MM.1S (cell line): Measurements from ENCODE around the gene IFIT5.

Experiments used
- DNase-seq: peaks from one replicate; pipeline ENCODE4 v3.0.0-alpha.2; 2015
- H2AFZ ChIP-seq: fragments of 300-600 bp; sonication (generic); 2 replicates; pipeline ENCODE4 v1.6.0; 2016; ENCODE audit warnings: antibody characterized with exemption, low read length
- H3F3A ChIP-seq: fragments of 300-600 bp; sonication (generic); 2 replicates; pipeline ENCODE4 v1.6.1; 2016; ENCODE audit warnings: mild to moderate bottlenecking, antibody characterized with exemption, low read length, moderate library complexity, mixed read lengths; ENCODE audit not compliant: insufficient read depth
- H3K27ac ChIP-seq: fragments of 300-600 bp; sonication (generic); 2 replicates; pipeline ENCODE4 v1.5.1; 2016; ENCODE audit warnings: mild to moderate bottlenecking, low read length
- H3K27me3 ChIP-seq: fragments of 300-600 bp; sonication (generic); replicated peaks from 2 replicates; pipeline ENCODE4 v1.6.0; 2016; ENCODE audit warnings: low read length; ENCODE audit not compliant: insufficient read depth
- H3K36me3 ChIP-seq: fragments of 300-600 bp; sonication (generic); replicated peaks from 2 replicates; pipeline ENCODE4 v1.6.1; 2016; ENCODE audit warnings: mild to moderate bottlenecking, low read length, mixed read lengths; ENCODE audit not compliant: insufficient read depth
- H3K4me1 ChIP-seq: fragments of 300-600 bp; sonication (generic); 2 replicates; pipeline ENCODE4 v1.6.1; 2016; ENCODE audit warnings: low read length, mixed read lengths
- H3K4me2 ChIP-seq: fragments of 300-600 bp; sonication (generic); 2 replicates; pipeline ENCODE4 v1.6.0; 2016; ENCODE audit warnings: low read depth, low read length
- H3K4me3 ChIP-seq: fragments of 300-600 bp; sonication (generic); 2 replicates; pipeline ENCODE4 v1.5.1; 2016; ENCODE audit warnings: low read length, mixed read lengths
- H3K79me2 ChIP-seq: fragments of 300-600 bp; sonication (generic); 2 replicates; pipeline ENCODE4 v1.6.1; 2016; ENCODE audit warnings: mixed run types, low read length, mixed read lengths
- H3K9ac ChIP-seq: fragments of 300-600 bp; sonication (generic); 2 replicates; pipeline ENCODE4 v1.6.1; 2016; ENCODE audit warnings: low read length, mixed read lengths
- H3K9me2 ChIP-seq: fragments of 300-600 bp; sonication (generic); replicated peaks from 2 replicates; pipeline ENCODE4 v1.6.1; 2016; ENCODE audit warnings: mild to moderate bottlenecking, low read length, mixed read lengths; ENCODE audit not compliant: insufficient read depth
- H3K9me3 ChIP-seq: fragments of 300-600 bp; sonication (generic); replicated peaks from 2 replicates; pipeline ENCODE4 v1.6.1; 2016; ENCODE audit warnings: mild to moderate bottlenecking, low read length, mixed read lengths; ENCODE audit not compliant: insufficient read depth
- H4K20me1 ChIP-seq: fragments of 300-600 bp; sonication (generic); 2 replicates; pipeline ENCODE4 v1.6.1; 2016; ENCODE audit warnings: mild to moderate bottlenecking, low read length, moderate library complexity, mixed read lengths; ENCODE audit not compliant: insufficient read depth
- EZH2 ChIP-seq: fragments of 300-600 bp; sonication (generic); optimal IDR thresholded peaks from 2 replicates; pipeline ENCODE3; 2017; ENCODE audit warnings: low read depth, mild to moderate bottlenecking, antibody characterized with exemption, low read length, mixed read lengths
- EZH2phosphoT487 ChIP-seq: fragments of 300-600 bp; sonication (generic); IDR thresholded peaks from 2 replicates; pipeline ENCODE4 v1.6.1; 2018; ENCODE audit warnings: antibody characterized with exemption, low read length
- TF ChIP-seq, protein P1 (sequence below): fragments of 300-600 bp; sonication (generic); IDR thresholded peaks from 2 replicates; pipeline ENCODE4 v1.5.1; 2016; ENCODE audit warnings: antibody characterized with exemption, low read length, mixed read lengths

Gene IFIT5

DNA sequence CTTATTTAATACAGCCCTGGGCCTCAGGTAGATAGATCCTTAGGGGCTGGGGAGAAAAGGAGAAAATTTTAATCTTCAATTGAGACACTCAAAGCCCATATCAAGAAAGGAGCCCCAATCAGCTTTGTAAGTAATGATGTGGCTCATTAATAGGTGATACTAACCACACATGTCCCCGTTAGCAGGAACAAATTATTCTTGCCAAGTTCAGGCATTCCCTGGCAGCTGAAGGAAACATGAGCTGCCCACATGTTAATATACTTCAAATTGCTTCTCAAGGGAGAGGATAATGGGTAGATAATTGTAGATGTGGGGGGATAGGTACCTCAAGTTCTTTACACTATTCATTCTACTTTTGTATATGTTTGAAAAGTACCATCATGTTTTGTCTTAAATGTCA is 14.5 kb downstream of the IFIT5 start:
- no peaks in the 10 kb centered on the region for H3K27me3 ChIP-seq
- no peak overlapping the region for H2AFZ ChIP-seq
- H3K79me2 ChIP-seq = no peaks in the 10 kb centered on the region
- no peaks in the 10 kb centered on the region for H4K20me1 ChIP-seq
- no peak overlapping the region for H3K4me2 ChIP-seq
- no peak overlapping the region for H3K27ac ChIP-seq
- TF ChIP-seq EZH2phosphoT487 = no peak
- TF ChIP-seq, protein P1, sequence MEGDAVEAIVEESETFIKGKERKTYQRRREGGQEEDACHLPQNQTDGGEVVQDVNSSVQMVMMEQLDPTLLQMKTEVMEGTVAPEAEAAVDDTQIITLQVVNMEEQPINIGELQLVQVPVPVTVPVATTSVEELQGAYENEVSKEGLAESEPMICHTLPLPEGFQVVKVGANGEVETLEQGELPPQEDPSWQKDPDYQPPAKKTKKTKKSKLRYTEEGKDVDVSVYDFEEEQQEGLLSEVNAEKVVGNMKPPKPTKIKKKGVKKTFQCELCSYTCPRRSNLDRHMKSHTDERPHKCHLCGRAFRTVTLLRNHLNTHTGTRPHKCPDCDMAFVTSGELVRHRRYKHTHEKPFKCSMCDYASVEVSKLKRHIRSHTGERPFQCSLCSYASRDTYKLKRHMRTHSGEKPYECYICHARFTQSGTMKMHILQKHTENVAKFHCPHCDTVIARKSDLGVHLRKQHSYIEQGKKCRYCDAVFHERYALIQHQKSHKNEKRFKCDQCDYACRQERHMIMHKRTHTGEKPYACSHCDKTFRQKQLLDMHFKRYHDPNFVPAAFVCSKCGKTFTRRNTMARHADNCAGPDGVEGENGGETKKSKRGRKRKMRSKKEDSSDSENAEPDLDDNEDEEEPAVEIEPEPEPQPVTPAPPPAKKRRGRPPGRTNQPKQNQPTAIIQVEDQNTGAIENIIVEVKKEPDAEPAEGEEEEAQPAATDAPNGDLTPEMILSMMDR = no peak
- TF ChIP-seq EZH2 = no peak
- H3K36me3 ChIP-seq = no peaks in the 10 kb centered on the region
- H3K4me3 ChIP-seq = no peak overlapping the region
- no peaks in the 10 kb centered on the region for H3K4me1 ChIP-seq
- DNase-seq = no peak
- H3F3A ChIP-seq = no peaks in the 10 kb centered on the region
- H3K9ac ChIP-seq = no peak overlapping the region
- no peaks in the 10 kb centered on the region for H3K9me3 ChIP-seq
- no peaks in the 10 kb centered on the region for H3K9me2 ChIP-seq

DNA sequence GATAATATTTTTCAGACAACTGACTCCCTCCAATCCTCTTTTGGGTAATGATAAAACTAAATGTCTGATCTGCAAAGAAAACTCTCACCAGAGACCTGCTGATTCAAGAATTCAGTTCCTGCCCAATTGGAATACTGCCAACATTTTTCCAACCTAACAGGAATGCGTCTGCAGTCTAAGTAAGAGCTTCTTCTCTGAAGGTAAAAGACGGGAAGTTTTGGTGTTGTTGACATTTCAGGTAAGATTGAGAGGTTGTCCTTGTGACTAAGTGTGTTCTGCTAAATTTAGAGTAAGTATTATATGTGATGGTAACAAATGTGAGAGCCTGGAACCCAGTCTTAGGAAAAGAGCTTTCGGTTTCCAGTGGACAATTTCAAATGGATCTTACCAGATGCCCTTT is 17.6 kb downstream of the IFIT5 start:
- H3K4me3 ChIP-seq = no peak overlapping the region
- TF ChIP-seq EZH2 (no peak), EZH2phosphoT487 (no peak)
- TF ChIP-seq, protein P1 = no peak
- H3K36me3 ChIP-seq = no peaks in the 10 kb centered on the region
- H3K27ac ChIP-seq = no peak overlapping the region
- no peak overlapping the region for H2AFZ ChIP-seq
- H3K4me1 ChIP-seq = no peaks in the 10 kb centered on the region
- H3K4me2 ChIP-seq = no peak overlapping the region
- H3F3A ChIP-seq = no peaks in the 10 kb centered on the region
- no peak for DNase-seq
- H4K20me1 ChIP-seq = no peaks in the 10 kb centered on the region
- no peaks in the 10 kb centered on the region for H3K27me3 ChIP-seq
- H3K79me2 ChIP-seq = no peaks in the 10 kb centered on the region
- no peaks in the 10 kb centered on the region for H3K9me3 ChIP-seq
- H3K9ac ChIP-seq = no peak overlapping the region
- no peaks in the 10 kb centered on the region for H3K9me2 ChIP-seq

DNA sequence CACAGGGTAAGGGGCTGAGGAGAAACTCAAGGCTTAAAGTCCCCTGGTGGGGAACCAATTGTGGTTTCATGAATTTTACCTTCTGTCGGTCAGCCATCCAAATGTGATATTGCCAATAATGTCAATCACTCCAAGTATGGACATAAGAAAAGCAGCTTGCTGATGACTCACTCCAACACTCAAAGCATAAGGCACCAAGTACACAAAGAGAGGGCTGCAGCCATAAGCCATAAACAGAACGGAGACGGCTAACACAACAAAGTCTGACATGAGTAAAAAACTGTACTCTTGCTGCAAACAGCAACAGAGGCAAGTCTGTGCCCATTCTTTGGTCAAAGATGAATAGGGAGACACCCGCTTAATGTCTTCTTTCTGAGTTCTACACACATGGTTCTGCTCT is 24.2 kb downstream of the IFIT5 start:
- H3K4me3 ChIP-seq = no peak overlapping the region
- no peaks in the 10 kb centered on the region for H4K20me1 ChIP-seq
- no peaks in the 10 kb centered on the region for H3K36me3 ChIP-seq
- no peak overlapping the region for H3K4me2 ChIP-seq
- no peaks in the 10 kb centered on the region for H3K79me2 ChIP-seq
- H3K27ac ChIP-seq = no peak overlapping the region
- no peaks in the 10 kb centered on the region for H3K9me2 ChIP-seq
- no peak overlapping the region for H2AFZ ChIP-seq
- TF ChIP-seq, protein P1 = no peak
- TF ChIP-seq EZH2phosphoT487 = no peak
- TF ChIP-seq EZH2 = no peak
- H3K27me3 ChIP-seq = no peaks in the 10 kb centered on the region
- no peak for DNase-seq
- H3K9me3 ChIP-seq = no peaks in the 10 kb centered on the region
- H3F3A ChIP-seq = no peaks in the 10 kb centered on the region
- H3K9ac ChIP-seq = no peak overlapping the region
- H3K4me1 ChIP-seq = no peaks in the 10 kb centered on the region
